ENCODE measurements around the gene RAB11FIP4.
A peak's percentile ranks its signal among the peaks of the same experiment; 100 is the strongest.

Gene RAB11FIP4

GRCh38 chr17:31431852-31432658 is 40.6 kb downstream of the RAB11FIP4 start:
- no peak for DNase-seq (ENCODE audit: low read depth)

GRCh38 chr17:31433091-31433790 is 41.8 kb downstream of the RAB11FIP4 start:
- DNase-seq (ENCODE audit: low read depth), result no peak

- no peak for DNase-seq (ENCODE audit: low read depth)
Measured at GRCh38 chr17:31433811-31434726, 42.6 kb downstream of the RAB11FIP4 start.

- no peak for DNase-seq (ENCODE audit: low read depth)
Measured at GRCh38 chr17:31434727-31435050, 43.2 kb downstream of the RAB11FIP4 start.

- no peak for DNase-seq (ENCODE audit: low read depth)
Measured at GRCh38 chr17:31435581-31435980, 44.1 kb downstream of the RAB11FIP4 start.

GRCh38 chr17:31437720-31438400 is 46.4 kb downstream of the RAB11FIP4 start:
- DNase-seq (ENCODE audit: low read depth), result no peak

- DNase-seq (ENCODE audit: low read depth), result no peak
Measured at GRCh38 chr17:31439716-31440115, 48.2 kb downstream of the RAB11FIP4 start.

- DNase-seq (ENCODE audit: low read depth), result no peak
Measured at GRCh38 chr17:31442276-31442675, 50.8 kb downstream of the RAB11FIP4 start.

- DNase-seq (ENCODE audit: low read depth), result peak; percentile 17
Measured at GRCh38 chr17:31442856-31443255, 51.4 kb downstream of the RAB11FIP4 start.

GRCh38 chr17:31443386-31443785 is 51.9 kb downstream of the RAB11FIP4 start:
- no peak for DNase-seq (ENCODE audit: low read depth)

GRCh38 chr17:31444026-31444425 is 52.6 kb downstream of the RAB11FIP4 start:
- peak; percentile 43 for DNase-seq (ENCODE audit: low read depth)

- peak; percentile 14 for DNase-seq (ENCODE audit: low read depth)
Measured at GRCh38 chr17:31446195-31446967, 54.9 kb downstream of the RAB11FIP4 start.

- peak; percentile 45 for DNase-seq (ENCODE audit: low read depth)
Measured at GRCh38 chr17:31448467-31449077, 57.1 kb downstream of the RAB11FIP4 start.

GRCh38 chr17:31449111-31449510 is 57.6 kb downstream of the RAB11FIP4 start:
- no peak for DNase-seq (ENCODE audit: low read depth)

GRCh38 chr17:31449746-31450145 is 58.3 kb downstream of the RAB11FIP4 start:
- DNase-seq (ENCODE audit: low read depth), result no peak

GRCh38 chr17:31452101-31452500 is 60.6 kb downstream of the RAB11FIP4 start:
- DNase-seq (ENCODE audit: low read depth), result peak; percentile 20

- DNase-seq (ENCODE audit: low read depth), result no peak
Measured at GRCh38 chr17:31452561-31453110, 61.2 kb downstream of the RAB11FIP4 start.

- DNase-seq (ENCODE audit: low read depth), result no peak
Measured at GRCh38 chr17:31453896-31454295, 62.4 kb downstream of the RAB11FIP4 start.

- no peak for DNase-seq (ENCODE audit: low read depth)
Measured at GRCh38 chr17:31456814-31457213, 65.3 kb downstream of the RAB11FIP4 start.

Data from EH (cell line).